NCI-H1417 (cell line): ENCODE measurements around the gene MRPS11.
A peak's percentile ranks its signal among the peaks of the same experiment; 100 is the strongest.
"Not testable (repeated sequence)": the region's sequence is repeated elsewhere in the genome, so short reads cannot be mapped to it uniquely, and the experiment has no call there.

Experiments
- DNase-seq, 3 experiments: peaks; one replicate each; lab custom pipeline; 2025; lab: John Stamatoyannopoulos, UW

The MRPS11 gene

GRCh38 chr15:88490036-88490435, 22.5 kb downstream of the MRPS11 start:
- no peak for DNase-seq

GRCh38 chr15:88491158-88491557, 23.6 kb downstream of the MRPS11 start:
- peak; percentile 5 to 64 (median 21) for DNase-seq

DNA sequence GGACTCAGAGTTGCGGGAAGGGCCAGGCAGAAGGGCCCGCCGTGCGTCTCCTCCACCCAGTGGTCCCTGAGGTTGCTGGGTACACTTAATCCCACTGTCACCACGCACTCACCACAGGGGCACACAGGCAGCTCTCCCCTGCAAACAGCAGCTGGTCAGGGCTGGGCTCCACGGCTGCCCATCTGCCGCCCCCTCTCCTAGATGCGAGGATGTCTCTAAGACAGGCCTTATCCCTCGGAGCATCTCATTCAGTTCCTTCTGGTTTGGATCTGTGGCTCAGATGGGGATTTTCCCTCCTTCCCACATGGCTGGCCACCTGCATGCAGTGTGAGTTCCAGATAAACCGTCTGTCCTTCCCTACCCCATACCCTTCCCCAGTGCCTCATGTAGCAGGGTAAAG, 26.3 kb downstream of the MRPS11 start:
- DNase-seq, result no peak

- peak in 2 of 3 experiments; percentile 7 to 35 for DNase-seq
Measured at GRCh38 chr15:88497109-88497765, 29.7 kb downstream of the MRPS11 start.

GRCh38 chr15:88498996-88499395, 31.5 kb downstream of the MRPS11 start:
- DNase-seq, result peak; percentile 65 to 93 (median 75)

- DNase-seq, result no peak
Measured at GRCh38 chr15:88504445-88504844, 36.9 kb downstream of the MRPS11 start.

- DNase-seq, result no peak
Measured at GRCh38 chr15:88505721-88506120, 38.2 kb downstream of the MRPS11 start.

DNA sequence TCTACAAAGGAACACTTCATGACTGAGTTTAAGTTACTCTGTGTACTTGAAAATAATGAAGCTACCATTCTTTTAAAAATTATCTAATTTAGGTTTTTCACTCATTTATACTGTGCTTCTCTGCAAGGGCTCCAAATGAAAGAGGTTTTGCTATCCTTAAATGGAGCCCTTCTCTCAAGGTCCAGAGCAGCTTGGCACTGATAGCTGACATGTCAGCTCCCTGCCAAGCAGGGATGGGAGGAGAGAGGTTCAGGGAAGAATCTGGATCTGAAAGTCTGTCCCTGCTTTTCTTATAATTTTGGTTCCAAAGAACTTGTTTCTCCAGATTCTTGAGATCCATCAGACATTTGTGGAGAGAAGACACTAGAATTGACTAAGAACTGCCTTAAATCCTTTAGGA, 39.1 kb downstream of the MRPS11 start:
- DNase-seq, result no peak

- DNase-seq, result no peak
Measured at GRCh38 chr15:88509321-88509720, 41.8 kb downstream of the MRPS11 start.

DNA sequence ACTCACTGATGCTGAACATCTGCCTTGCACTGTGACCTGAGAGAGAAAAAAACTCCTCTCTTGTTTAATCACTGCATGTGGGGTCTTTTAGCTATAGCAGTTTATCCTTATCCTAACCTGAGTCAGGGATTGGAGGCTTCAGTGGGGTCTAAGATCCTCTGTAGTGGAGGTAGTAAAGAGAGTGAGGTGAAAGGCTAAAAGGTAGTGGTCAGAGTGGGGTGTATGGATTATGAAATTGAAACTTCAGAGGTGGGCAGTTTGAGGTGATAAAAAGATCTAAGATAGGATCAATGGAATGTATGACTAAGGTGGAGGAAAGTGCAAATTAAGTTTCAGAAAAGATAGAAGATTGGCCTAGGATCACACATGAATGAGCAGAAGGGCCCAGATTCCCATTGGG, 42.5 kb downstream of the MRPS11 start:
- no peak for DNase-seq

DNA sequence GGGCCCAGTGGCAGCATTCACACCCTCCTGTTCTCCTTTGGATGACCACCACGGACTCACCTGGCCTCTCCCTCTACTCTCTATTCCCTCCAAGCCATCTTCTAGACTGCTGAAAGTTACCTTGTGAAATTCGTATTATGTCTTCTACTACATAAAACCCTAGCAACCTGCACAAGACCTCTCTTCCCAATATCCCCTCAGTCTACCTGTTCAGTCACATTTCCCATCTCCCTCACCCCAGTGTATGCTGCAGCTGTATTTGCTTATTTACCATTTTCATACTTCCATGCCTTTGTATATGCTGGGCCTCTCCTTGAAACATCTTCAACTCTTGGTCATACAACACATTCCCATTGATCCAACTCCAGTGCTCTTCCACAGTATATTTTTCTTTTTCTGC, 43.7 kb downstream of the MRPS11 start:
- no peak for DNase-seq

DNA sequence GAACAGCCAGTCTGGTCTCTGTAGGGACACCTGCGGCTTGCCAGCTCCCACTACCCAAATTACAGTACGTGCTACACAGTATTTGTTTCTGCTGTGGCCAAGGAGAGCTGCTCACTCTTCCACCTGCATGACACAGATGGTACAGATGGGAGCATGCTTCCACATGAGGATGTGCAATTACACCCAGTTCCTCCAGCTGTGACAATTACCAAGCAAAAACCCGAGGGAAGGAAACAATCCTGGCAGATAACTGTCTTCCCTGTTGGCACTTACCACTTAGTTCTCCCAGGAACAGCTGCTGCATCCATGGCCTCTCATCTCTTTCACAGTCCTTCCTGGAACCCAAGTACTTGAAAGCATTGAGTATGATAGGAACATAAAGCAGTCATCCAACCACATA, 44.6 kb downstream of the MRPS11 start:
- DNase-seq, result peak; percentile 16 to 74 (median 53)

GRCh38 chr15:88512601-88513000, 45.1 kb downstream of the MRPS11 start:
- no peak for DNase-seq

- DNase-seq, result peak in 1 of 3 experiments; percentile 21
Measured at GRCh38 chr15:88513195-88513594, 45.7 kb downstream of the MRPS11 start.

- no peak for DNase-seq
Measured at GRCh38 chr15:88518903-88519302, 51.4 kb downstream of the MRPS11 start.

DNA sequence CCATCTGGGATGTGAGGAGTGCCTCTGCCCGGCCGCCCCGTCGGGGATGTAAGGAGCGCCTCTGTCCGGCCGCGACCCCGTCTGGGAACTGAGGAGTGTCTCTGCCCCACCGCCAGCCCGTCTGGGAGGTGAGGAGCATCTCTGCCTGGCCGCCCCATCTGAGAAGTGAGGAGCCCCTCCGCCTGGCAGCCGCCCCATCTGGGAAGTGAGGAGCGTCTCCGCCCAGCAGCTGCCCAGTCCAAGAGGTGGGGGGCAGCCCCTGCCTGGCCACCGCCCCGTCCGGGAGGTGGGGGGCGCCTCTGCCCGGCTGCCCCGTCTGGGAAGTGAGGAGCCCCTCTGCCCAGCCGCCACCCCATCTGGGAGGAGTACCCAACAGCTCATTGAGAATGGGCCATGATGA, 56.6 kb downstream of the MRPS11 start:
- DNase-seq, result not testable (repeated sequence)

DNA sequence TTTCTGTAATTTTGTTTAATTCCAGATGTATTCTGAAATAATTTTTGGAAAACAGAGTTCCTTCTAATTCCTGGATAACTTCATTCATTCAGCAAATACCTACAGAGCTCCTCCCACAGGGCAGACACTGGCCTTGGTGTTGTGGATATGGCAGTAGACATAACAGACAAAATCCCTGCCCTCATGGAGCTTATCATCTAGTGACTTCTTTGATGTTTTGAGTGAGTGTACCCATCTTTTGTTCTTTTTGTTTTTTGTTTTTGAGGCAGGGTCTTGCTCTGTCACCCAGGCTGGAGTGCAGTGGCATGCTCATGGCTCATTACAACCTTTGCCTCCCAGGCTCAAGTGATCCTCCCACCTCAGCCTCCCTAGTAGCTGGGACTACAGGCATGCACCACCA, 57.9 kb downstream of the MRPS11 start:
- DNase-seq, result no peak

- DNase-seq, result no peak
Measured at GRCh38 chr15:88526247-88526879, 58.9 kb downstream of the MRPS11 start.

GRCh38 chr15:88529021-88529630, 61.6 kb downstream of the MRPS11 start:
- peak in 1 of 3 experiments; percentile 55 for DNase-seq
